GM18951 (cell line): ENCODE measurements around the gene KCNJ12.
"Not testable (repeated sequence)": the region's sequence is repeated elsewhere in the genome, so short reads cannot be mapped to it uniquely, and the experiment has no call there.

Source experiments
- POLR2A ChIP-seq: IDR thresholded peaks from 4 replicates; pipeline ENCODE4 v1.6.1; 2011; ENCODE audit warnings: mild to moderate bottlenecking; ENCODE audit not compliant: insufficient read length, insufficient read depth; ENCODE audit errors: extremely low read depth
- in situ Hi-C: fragments of 300-500 bp; cut with MboI; formaldehyde crosslinking; loops from one replicate; pipeline ENCODE4 v1.12.0; 2022; ENCODE audit warnings: low sequenced_read_pairs, mixed read lengths, inconsistent platforms; ENCODE audit not compliant: unreplicated experiment

Gene KCNJ12

GRCh38 chr17:21436883-21437836, 61.0 kb downstream of the KCNJ12 start:
- in situ Hi-C loops: not testable (repeated sequence)

DNA sequence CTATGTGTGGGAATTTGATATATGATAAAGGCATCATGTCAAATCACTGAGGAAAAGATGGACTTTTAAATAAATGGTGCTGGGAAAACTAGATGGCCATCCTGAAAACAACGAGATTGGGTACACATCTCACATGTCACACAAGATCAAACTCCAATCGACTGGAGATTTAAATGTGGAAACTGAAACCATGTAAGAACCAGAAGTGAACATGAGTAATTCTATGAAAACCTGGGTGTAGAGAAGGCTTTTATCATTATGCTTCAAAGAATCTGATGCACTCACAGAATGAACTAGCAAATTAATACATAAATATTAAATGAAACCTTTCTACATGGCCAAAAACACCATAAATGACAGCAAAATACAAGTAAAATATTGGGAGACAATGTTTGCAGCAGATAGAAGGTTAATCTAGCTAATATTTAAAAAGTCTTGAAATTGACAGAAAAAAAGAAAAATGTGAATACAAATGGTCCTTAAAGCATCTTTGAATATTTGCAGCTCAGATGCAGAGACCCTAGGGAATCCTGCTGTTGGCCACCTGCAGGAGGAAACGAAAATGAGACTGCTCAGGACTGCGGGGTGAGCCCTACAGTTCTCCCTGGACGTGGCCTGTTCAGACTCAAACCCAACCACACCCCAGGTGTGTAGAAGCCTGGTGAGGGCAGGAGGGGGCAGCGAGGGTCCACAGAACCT, 62.3 kb downstream of the KCNJ12 start:
- in situ Hi-C loops: not testable (repeated sequence)

- in situ Hi-C loops: not testable (repeated sequence)
Measured at GRCh38 chr17:21439015-21439336, 62.8 kb downstream of the KCNJ12 start.

DNA sequence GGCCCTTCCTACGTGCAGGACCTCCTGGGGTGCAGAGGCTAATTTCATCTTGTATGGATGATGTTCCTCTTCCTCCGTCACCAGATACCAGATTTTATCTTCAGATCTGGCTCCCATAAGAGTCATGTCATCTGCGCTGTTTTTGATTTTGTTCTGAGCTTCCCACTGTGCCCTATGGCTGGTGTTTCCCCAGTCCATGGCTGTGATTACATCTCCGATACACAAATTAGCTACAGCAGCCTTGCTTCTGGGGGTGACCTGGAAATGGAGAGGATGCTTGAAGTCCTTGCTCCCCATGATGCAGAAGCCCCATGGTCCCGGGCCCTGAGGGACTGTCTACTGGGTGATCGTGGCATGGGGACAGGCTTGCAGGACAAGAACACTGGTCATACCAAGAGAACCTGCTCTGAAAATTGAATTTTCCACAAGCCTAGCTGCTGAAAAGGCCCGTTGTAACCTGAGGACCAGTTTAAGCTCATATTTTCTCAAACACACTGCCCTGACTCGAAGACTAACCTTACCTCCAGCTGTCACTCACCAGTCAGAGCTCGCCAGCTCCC, 69.0 kb downstream of the KCNJ12 start:
- no peak for TF ChIP-seq POLR2A
- in situ Hi-C loops: no loop called here

DNA sequence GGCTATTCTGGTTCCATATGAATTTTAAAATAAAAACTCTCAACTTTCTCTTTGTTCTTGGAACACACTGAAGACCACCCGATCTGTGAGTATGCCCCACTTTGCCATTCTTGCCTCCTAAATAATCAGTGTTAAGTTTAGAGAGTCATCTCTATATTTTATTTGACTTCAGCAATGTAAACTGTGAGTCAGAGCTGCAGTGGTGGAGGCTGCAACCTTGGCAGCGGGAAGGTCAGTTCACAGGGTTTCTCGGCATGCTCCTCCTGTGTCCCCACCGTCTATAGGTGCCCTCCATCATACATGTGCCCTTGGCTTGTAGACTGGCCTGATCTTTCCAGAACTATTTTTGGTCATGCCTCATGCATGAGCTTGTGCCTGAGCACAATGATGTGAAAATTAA, 71.4 kb downstream of the KCNJ12 start:
- in situ Hi-C loops: not testable (repeated sequence)

DNA sequence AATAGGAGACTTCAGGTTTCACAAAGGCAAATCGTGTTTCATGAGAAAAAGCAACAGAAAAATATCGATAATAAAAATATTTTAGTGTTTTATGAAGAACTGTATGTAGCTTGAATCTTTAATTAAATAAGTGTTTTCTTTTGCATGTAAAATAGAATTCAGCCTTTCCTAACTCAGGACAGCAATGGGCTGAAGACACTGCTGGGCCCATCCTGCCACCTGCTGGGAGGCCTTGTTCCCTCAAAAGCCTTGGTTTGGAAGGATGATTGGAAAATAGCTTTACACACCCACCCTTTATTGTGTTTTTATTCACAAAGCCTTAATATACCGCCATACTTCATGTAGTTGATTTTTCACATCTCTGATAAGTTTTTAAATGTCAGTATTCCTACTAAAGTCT, 73.7 kb downstream of the KCNJ12 start:
- in situ Hi-C loops: not testable (repeated sequence)

GRCh38 chr17:21451975-21452374, 75.8 kb downstream of the KCNJ12 start:
- no peak for TF ChIP-seq POLR2A
- in situ Hi-C loops: no loop called here

GRCh38 chr17:21452377-21453143, 76.4 kb downstream of the KCNJ12 start:
- TF ChIP-seq POLR2A: no peak
- in situ Hi-C loops: no loop called here

DNA sequence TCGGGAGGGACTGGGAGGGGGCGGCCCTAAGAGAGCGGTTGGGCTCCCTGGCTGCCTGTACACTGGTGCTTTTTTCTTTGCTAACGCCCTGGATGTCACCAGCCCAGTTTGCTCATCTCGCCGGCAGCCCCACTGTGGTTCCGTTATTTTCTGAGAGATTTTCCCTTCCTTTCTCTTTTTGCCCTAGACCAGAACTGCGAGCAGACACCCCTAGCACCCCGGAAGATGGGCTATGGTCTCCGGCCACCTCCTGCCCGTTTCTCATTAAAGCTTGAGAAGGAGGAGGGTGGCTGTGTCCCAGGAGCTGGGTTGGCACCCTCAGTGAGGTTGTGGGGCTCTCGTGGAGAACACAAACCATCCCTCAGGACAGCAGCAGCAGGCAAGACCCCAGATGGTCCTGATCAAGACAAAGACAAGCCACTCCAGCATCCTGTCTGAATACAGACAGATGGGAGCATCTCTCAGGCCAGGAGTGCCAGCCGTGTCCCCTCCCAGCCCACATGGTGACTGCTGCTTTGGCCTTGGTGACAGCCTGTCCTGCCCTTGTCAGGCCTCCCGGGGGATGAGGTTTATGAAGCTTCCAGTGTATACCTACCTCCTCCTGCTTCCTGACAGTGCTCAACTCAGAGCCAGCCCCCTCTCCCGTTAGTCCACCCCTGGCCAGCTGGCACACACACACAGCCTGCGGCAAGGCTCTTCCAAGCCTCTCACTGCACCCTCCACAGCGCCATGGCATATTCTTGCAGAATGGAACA, 77.2 kb downstream of the KCNJ12 start:
- TF ChIP-seq POLR2A: no peak
- in situ Hi-C loops: no loop called here

GRCh38 chr17:21454006-21454405, 77.8 kb downstream of the KCNJ12 start:
- in situ Hi-C loops: not testable (repeated sequence)

- no peak for TF ChIP-seq POLR2A
- in situ Hi-C loops: no loop called here
Measured at GRCh38 chr17:21454441-21454840, 78.3 kb downstream of the KCNJ12 start.

DNA sequence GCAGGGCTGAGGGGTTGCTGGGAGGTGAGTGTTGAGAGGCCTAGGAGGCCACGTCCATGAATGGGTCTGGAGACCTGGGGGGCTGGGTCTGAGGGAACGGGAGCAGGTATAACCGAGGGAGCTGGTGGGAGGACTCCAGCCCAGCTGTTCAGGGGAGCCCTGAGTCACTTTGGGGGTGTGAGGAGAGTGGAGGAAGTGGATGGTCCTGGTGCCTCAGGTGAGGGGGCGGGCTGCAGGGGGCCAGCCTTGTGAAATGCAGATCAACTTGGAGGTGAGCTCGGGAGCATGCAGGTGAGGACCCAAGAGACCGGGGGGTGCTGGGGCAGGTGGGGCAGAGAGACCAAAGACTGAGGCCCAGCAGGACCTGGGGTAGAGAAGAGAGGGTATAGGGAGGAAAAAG, 79.6 kb downstream of the KCNJ12 start:
- in situ Hi-C loops: no loop called here

DNA sequence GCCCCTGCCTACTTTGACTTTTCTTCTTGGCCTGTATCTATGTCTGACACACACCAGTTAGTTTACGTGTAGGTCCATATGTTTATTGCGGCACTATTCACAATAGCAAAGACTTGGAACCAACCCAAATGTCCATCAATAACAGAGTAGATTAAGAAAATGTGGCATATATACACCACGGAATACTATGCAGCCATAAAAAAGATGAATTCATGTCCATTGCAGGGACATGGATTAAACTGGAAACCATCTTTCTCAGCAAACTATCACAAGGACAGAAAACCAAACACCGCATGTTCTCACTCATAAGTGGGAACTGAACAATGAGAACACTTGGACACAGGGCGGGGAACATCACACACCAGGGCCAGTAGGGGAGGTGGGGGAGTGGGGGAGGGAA, 80.3 kb downstream of the KCNJ12 start:
- in situ Hi-C loops: not testable (repeated sequence)

More for the DNA sequence above, 79.6 kb downstream of the KCNJ12 start:
- TF ChIP-seq POLR2A: no peak
